ENCODE results near the gene SLC6A12.

- TF ChIP-seq CTCF (IDR thresholded peaks at IDR 0.05) (no peak), POLR2A (IDR thresholded peaks at IDR 0.05) (no peak)
Measured at GRCh38 chr12:197911-198695, 15.9 kb downstream of the SLC6A12 start.

All from body of pancreas (tissue), 4 donors.